CD4-positive, alpha-beta T cell (primary cell): ENCODE measurements around the gene LYL1. TPM values are rescaled to one million over a fixed set of nuclear protein-coding genes. Genes with fewer than 3 reads are reported as not detected.

Experiments
- ATAC-seq: fragments of 200-7000 bp; cut with Tn5 transposase; one replicate; pipeline ENCODE4 v1.10.0; 2022; ENCODE audit warnings: mild to moderate bottlenecking; ENCODE audit not compliant: poor library complexity
- CTCF ChIA-PET: fragments of 350-600 bp; sonication (Branson Sonifier 250); formaldehyde crosslinking; loops from one replicate; lab custom pipeline; 2021; ENCODE audit warnings: antibody characterized with exemption, inconsistent platforms; lab: Charles Lee
- POLR2A ChIA-PET: fragments of 350-600 bp; sonication (Branson Sonifier 250); formaldehyde crosslinking; loops from one replicate; lab custom pipeline; 2021; ENCODE audit warnings: antibody characterized with exemption, inconsistent platforms; lab: Charles Lee
- DNase-seq, 14 experiments: peaks; one replicate each; pipeline ENCODE4 v3.0.0-alpha.2; 2013 to 2020; ENCODE audit warnings: mixed read lengths in 2 of 14
- H3K27ac ChIP-seq, 2 donors: one replicate each; pipeline versions ENCODE4 v1.5.1 to v1.7.0; 2013; ENCODE audit warnings: low read length in 2 of 2, low read depth in 1 of 2, mild to moderate bottlenecking in 1 of 2
- H3K27me3 ChIP-seq, 2 experiments: 1 replicate in 1 of 2; 2 replicates in 1 of 2; pipeline versions ENCODE4 v1.6.1 to v1.7.0; 2013; ENCODE audit warnings: low read length in 2 of 2, control low read depth in 1 of 2, mild to moderate bottlenecking in 1 of 2, moderate library complexity in 1 of 2; ENCODE audit not compliant: insufficient read depth in 2 of 2, control insufficient read depth in 1 of 2
- H3K36me3 ChIP-seq: one replicate; pipeline ENCODE4 v1.6.1; 2013; ENCODE audit warnings: low read length, control low read depth; ENCODE audit not compliant: insufficient read depth
- H3K4me1 ChIP-seq: one replicate; pipeline ENCODE4 v1.6.1; 2013; ENCODE audit warnings: low read length, control low read depth; ENCODE audit not compliant: insufficient read depth
- H3K4me3 ChIP-seq: one replicate; pipeline ENCODE4 v1.5.1; 2013; ENCODE audit warnings: mild to moderate bottlenecking, low read length, moderate library complexity
- H3K9me3 ChIP-seq, 2 experiments: 1 replicate in 1 of 2; 2 replicates in 1 of 2; pipeline versions ENCODE4 v1.6.1 to v1.7.0; 2013; ENCODE audit warnings: low read length in 2 of 2, mild to moderate bottlenecking in 2 of 2, control low read depth in 1 of 2, moderate library complexity in 1 of 2; ENCODE audit not compliant: control insufficient read depth in 1 of 2, insufficient read depth in 1 of 2
- H3K27ac Mint-ChIP-seq: one replicate; pipeline ENCODE4 v1.8.0; 2020; ENCODE audit warnings: mixed read lengths
- H3K27me3 Mint-ChIP-seq: one replicate; pipeline ENCODE4 v1.8.0; 2021; ENCODE audit warnings: mixed read lengths
- H3K36me3 Mint-ChIP-seq: one replicate; pipeline ENCODE4 v1.8.0; 2021; ENCODE audit warnings: low read depth, mixed read lengths
- H3K4me1 Mint-ChIP-seq: one replicate; pipeline ENCODE4 v1.8.0; 2021; ENCODE audit warnings: low read depth, mixed read lengths
- H3K4me3 Mint-ChIP-seq: one replicate; pipeline ENCODE4 v1.8.0; 2020; ENCODE audit warnings: mild to moderate bottlenecking, mixed read lengths
- H3K9me3 Mint-ChIP-seq: one replicate; pipeline ENCODE4 v1.8.0; 2020; ENCODE audit warnings: mixed read lengths
- intact Hi-C, 2 experiments: fragments of 100-400 bp; cut with DNase I in 1 of 2; cut with micrococcal nuclease in 1 of 2; formaldehyde crosslinking; loops; one replicate each; pipeline versions ENCODE4 v1.15.1 to v1.9.0; 2023 to 2025; cut with DNase I, micrococcal nuclease
- total RNA-seq, 174 experiments: library from RNA in 2 of 174; stranded (reverse) in 2 of 174; gene quantifications; one replicate each; pipeline ENCODE4 v1.2.3 and lab custom pipeline; 2021 to 2026
- TF ChIP-seq, protein P1 (sequence below): fragments of 200-600 bp; IDR thresholded peaks from one replicate; pipeline ENCODE4 v1.8.0; 2022; ENCODE audit warnings: antibody characterized with exemption, mild to moderate bottlenecking

Gene LYL1
- total RNA-seq, 2 experiments from 2014 or later = 1.9 to 2.1 TPM

DNA sequence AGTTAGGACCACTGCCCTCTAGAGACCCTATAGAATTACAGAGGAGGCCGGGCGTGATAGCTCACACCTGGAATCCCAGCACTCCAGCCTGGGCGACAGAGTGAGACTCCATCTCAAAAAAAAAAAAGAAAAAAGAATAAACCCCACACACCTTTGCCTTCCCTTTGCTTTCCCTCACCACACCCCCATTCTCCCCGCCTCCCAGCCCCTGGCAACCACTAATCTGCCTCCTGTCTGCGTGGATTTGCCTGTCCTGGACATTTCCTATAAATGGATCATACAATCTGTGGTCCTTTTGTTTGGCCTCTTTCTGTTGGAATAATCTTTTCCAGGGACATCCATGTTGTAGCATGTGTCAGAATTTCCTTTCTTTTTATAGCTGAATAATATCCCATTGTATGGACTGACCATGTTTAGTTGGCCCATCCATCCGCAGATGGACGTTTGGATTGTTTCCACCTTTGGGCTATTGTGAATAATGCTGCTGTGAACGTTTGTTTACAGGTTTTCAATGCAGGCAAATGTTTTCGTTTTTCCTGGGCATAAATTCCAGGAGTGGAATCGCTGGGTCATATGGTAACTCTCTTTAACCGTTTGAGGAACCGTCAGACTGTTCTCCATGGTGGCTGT is 30.7 kb upstream of the LYL1 start:
- H3K4me3 Mint-ChIP-seq = no peak overlapping the region
- Histone ChIP-seq H3K27me3 (no peaks in the 10 kb centered on the region), H3K9me3 (no peaks in the 10 kb centered on the region), H3K4me1 (peaks cover 24% of the 10 kb centered on the region), H3K36me3 (peaks cover 34% of the 10 kb centered on the region), H3K27ac (no peak overlapping the region), H3K4me3 (no peak overlapping the region)
- DNase-seq (no peak), ATAC-seq (no peak)
- peaks cover 28% of the 10 kb centered on the region for H3K36me3 Mint-ChIP-seq
- H3K4me1 Mint-ChIP-seq = peaks cover 26% of the 10 kb centered on the region
- H3K9me3 Mint-ChIP-seq = no peaks in the 10 kb centered on the region
- ChIA-PET POLR2A (interaction anchor here (0.9 kb wide), 1 partner anchor 34 kb away, joined by 3 read pairs; no protein-coding TSS in a partner anchor), CTCF (interaction anchor here (0.9 to 1.6 kb wide), 4 partner anchors 17 to 62 kb away, joined by 3 to 7 read pairs (median 4); partner anchors contain the start of genes IER2 and STX10)
- TF ChIP-seq, protein P1, sequence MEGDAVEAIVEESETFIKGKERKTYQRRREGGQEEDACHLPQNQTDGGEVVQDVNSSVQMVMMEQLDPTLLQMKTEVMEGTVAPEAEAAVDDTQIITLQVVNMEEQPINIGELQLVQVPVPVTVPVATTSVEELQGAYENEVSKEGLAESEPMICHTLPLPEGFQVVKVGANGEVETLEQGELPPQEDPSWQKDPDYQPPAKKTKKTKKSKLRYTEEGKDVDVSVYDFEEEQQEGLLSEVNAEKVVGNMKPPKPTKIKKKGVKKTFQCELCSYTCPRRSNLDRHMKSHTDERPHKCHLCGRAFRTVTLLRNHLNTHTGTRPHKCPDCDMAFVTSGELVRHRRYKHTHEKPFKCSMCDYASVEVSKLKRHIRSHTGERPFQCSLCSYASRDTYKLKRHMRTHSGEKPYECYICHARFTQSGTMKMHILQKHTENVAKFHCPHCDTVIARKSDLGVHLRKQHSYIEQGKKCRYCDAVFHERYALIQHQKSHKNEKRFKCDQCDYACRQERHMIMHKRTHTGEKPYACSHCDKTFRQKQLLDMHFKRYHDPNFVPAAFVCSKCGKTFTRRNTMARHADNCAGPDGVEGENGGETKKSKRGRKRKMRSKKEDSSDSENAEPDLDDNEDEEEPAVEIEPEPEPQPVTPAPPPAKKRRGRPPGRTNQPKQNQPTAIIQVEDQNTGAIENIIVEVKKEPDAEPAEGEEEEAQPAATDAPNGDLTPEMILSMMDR = no peak
- no peaks in the 10 kb centered on the region for H3K27me3 Mint-ChIP-seq
- intact Hi-C loops = no loop called here
- H3K27ac Mint-ChIP-seq = peak overlapping the region; percentile 80

DNA sequence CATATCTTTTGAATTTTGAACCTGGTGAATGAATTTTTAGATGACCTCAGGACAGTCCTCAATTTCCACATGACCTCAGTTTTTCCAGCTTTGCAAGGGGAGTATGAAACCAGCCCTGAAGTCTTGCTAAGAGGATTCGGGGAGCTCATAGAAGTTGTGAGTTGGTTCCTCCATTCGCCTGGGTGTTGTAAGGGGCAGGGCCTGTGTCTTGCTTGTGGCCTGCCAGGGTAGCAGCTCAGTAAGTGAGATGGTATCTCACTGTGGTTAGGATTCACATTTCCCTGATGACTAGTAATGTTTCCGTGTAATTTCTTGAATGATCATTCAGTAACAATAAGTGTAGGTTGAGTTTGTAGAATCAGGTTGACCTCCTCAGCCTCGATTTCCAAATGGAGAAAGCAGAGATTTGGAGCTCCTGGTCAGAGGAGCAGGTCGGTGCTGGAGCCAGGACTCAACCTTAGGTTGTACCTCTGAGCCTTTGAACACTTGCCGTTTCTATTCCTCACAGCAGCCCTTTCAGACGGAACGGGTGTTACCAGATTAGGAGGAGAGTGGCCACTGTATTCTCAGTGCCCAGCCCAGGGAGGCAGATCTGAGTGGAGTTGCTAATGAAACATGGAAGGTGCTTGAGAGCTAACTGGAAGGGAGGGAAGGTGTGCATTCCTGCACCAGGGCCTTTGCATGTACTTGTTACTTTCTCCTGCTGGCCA is 30.0 kb upstream of the LYL1 start:
- intact Hi-C loops = no loop called here
- H3K27ac ChIP-seq = peak overlapping the region in 1 of 2 donors; percentile 15
- H3K27me3 Mint-ChIP-seq = no peaks in the 10 kb centered on the region
- ATAC-seq (peak; percentile 95), DNase-seq (peak in 6 of 14 experiments; percentile 29 to 69 (median 48))
- ChIA-PET POLR2A (interaction anchor here (0.9 to 1.1 kb wide), 3 partner anchors 18 to 33 kb away, joined by 3 to 11 read pairs (median 3); partner anchors contain the start of genes IER2 and STX10), CTCF (interaction anchor here (0.7 to 1.6 kb wide), 5 partner anchors 17 to 63 kb away, joined by 3 to 7 read pairs (median 4); partner anchors contain the start of genes IER2 and STX10)
- peaks cover 33% of the 10 kb centered on the region for H3K4me1 Mint-ChIP-seq
- H3K36me3 Mint-ChIP-seq = peaks cover 23% of the 10 kb centered on the region
- no peaks in the 10 kb centered on the region for H3K27me3 ChIP-seq
- TF ChIP-seq, protein P1 = no peak
- H3K9me3 ChIP-seq = no peaks in the 10 kb centered on the region
- no peaks in the 10 kb centered on the region for H3K9me3 Mint-ChIP-seq
- peaks cover 27% of the 10 kb centered on the region for H3K36me3 ChIP-seq
- H3K4me1 ChIP-seq = peaks cover 24% of the 10 kb centered on the region
- no peak overlapping the region for H3K4me3 Mint-ChIP-seq
- no peak overlapping the region for H3K4me3 ChIP-seq
- peak overlapping the region; percentile 80 for H3K27ac Mint-ChIP-seq

DNA sequence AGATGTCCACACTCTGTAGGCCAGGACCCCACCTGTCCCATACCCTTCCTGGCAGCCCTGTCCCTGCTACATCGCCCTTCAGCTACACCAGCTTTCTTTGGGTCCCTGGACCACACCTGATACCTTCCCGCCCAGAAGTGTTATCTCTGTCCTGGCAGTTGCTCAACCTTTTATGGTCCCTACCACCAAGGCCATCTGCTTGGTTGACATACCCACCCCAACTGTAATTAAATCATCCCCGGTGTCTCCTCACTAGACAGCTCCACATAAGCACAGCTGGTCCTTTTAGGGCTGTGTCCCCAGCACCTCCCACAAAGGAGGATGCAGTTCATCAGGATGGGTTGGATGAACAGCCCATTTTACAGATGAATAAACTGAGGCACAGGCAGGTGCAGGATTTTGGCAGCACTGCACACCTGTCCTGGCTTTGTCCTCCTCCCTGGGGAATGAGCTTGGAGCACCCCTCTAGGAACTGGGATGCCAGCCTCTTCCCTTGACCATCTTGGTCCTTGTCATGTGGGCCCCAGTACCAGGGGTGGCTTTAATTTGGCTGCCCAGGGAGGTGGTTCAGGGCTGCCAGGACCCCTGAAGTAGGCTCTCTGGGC is 28.3 kb upstream of the LYL1 start:
- H3K27me3 Mint-ChIP-seq = no peaks in the 10 kb centered on the region
- Histone ChIP-seq H3K4me1 (peaks cover 24% of the 10 kb centered on the region), H3K27ac (no peak overlapping the region), H3K36me3 (peaks cover 17% of the 10 kb centered on the region), H3K9me3 (no peaks in the 10 kb centered on the region), H3K4me3 (no peak overlapping the region), H3K27me3 (no peaks in the 10 kb centered on the region)
- no peak for ATAC-seq
- no peak overlapping the region for H3K4me3 Mint-ChIP-seq
- no peaks in the 10 kb centered on the region for H3K9me3 Mint-ChIP-seq
- CTCF ChIA-PET = no interaction called here
- POLR2A ChIA-PET = interaction anchor here (1.1 kb wide), 1 partner anchor 18 kb away, joined by 3 read pairs; no protein-coding TSS in a partner anchor
- peaks cover 33% of the 10 kb centered on the region for H3K4me1 Mint-ChIP-seq
- intact Hi-C loops = no loop called here
- peak overlapping the region; percentile 33 for H3K27ac Mint-ChIP-seq
- TF ChIP-seq, protein P1 = no peak
- DNase-seq = no peak
- peaks cover 9% of the 10 kb centered on the region for H3K36me3 Mint-ChIP-seq
